ENCODE results near the gene RBM33.

DNA sequence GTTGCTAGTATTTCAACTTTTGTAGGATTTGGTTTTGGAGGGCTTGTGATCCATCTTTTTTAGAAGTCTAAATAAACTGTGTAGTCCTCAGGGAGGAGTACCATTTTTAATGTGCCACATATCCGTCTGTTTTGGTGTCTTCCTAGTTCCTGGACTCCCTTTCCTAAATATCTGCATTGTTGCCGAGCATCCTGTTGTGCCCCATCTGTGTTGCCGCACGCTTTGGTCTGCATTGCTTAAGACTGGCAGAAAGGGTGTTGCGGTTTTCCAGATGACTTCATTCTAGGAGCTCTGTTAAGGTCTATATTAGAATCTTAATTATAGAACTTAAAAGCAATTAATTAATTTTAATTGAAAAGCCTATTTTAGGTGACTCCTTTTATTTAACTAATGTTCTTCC, 49.4 kb downstream of the RBM33 start:
- TF ChIP-seq, protein P1, sequence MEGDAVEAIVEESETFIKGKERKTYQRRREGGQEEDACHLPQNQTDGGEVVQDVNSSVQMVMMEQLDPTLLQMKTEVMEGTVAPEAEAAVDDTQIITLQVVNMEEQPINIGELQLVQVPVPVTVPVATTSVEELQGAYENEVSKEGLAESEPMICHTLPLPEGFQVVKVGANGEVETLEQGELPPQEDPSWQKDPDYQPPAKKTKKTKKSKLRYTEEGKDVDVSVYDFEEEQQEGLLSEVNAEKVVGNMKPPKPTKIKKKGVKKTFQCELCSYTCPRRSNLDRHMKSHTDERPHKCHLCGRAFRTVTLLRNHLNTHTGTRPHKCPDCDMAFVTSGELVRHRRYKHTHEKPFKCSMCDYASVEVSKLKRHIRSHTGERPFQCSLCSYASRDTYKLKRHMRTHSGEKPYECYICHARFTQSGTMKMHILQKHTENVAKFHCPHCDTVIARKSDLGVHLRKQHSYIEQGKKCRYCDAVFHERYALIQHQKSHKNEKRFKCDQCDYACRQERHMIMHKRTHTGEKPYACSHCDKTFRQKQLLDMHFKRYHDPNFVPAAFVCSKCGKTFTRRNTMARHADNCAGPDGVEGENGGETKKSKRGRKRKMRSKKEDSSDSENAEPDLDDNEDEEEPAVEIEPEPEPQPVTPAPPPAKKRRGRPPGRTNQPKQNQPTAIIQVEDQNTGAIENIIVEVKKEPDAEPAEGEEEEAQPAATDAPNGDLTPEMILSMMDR (IDR thresholded peaks at IDR 0.05 in 8 of 11, conservative IDR thresholded peaks at IDR 0.05 in 3 of 11) = no peak
- TF ChIP-seq POLR2A (IDR thresholded peaks at IDR 0.05) (no peak), POLR2AphosphoS5 (IDR thresholded peaks at IDR 0.05) (no peak)
